ENCODE measurements around the gene ADRA2A.

Gene ADRA2A

GRCh38 chr10:111129363-111129762, 52.5 kb downstream of the ADRA2A start:
- H3K36me3 ChIP-seq: no peaks in the 10 kb centered on the region
- TF ChIP-seq CTCF (IDR thresholded peaks at IDR 0.05): no peak
- peaks cover 4% of the 10 kb centered on the region for H3K27me3 ChIP-seq
- H3K4me1 ChIP-seq (ENCODE audit: control insufficient read depth in 1 of 2, insufficient read depth in 1 of 2, low read depth in 1 of 2, low read length in 1 of 2): no peaks in the 10 kb centered on the region
- no peak overlapping the region for H3K4me3 ChIP-seq (ENCODE audit: low read depth in 1 of 2, low read length in 1 of 2)
- no peaks in the 10 kb centered on the region for H3K9me3 ChIP-seq
- no peak overlapping the region for H3K27ac ChIP-seq

GRCh38 chr10:111130471-111130870, 53.6 kb downstream of the ADRA2A start:
- no peak for TF ChIP-seq CTCF (IDR thresholded peaks at IDR 0.05)
- Histone ChIP-seq H3K27me3 (peaks cover 4% of the 10 kb centered on the region), H3K4me1 (ENCODE audit: control insufficient read depth in 1 of 2, insufficient read depth in 1 of 2, low read depth in 1 of 2, low read length in 1 of 2) (no peaks in the 10 kb centered on the region)

More at GRCh38 chr10:111130471-111130870, 53.6 kb downstream of the ADRA2A start:
- no peak overlapping the region for H3K4me3 ChIP-seq (ENCODE audit: low read depth in 1 of 2, low read length in 1 of 2)
- H3K27ac ChIP-seq: no peak overlapping the region
- H3K36me3 ChIP-seq: no peaks in the 10 kb centered on the region
- no peaks in the 10 kb centered on the region for H3K9me3 ChIP-seq
